IPS-18c (cell line): ENCODE data around the gene CST1.
"Not testable (repeated sequence)": the region's sequence is repeated elsewhere in the genome, so short reads cannot be mapped to it uniquely, and the experiment has no call there.

Source experiments
- H3K4me3 ChIP-seq: 2 replicates; pipeline ENCODE4 v1.7.0; 2013; ENCODE audit warnings: low read depth, mild to moderate bottlenecking, low read length, moderate library complexity; ENCODE audit not compliant: insufficient read depth
- H3K9me3 ChIP-seq: one replicate; pipeline ENCODE4 v1.6.1; 2013; ENCODE audit warnings: mild to moderate bottlenecking, low read length, moderate library complexity; ENCODE audit not compliant: control insufficient read depth, insufficient read depth

The CST1 gene

GRCh38 chr20:23764630-23765029, 13.9 kb upstream of the CST1 start:
- H3K9me3 ChIP-seq, H3K4me3 ChIP-seq: not testable (repeated sequence)

- H3K4me3 ChIP-seq = no peak overlapping the region
- H3K9me3 ChIP-seq = no peaks in the 10 kb centered on the region
Observed at GRCh38 chr20:23763345-23763744, 12.6 kb upstream of the CST1 start.

- no peak overlapping the region for H3K4me3 ChIP-seq
- no peaks in the 10 kb centered on the region for H3K9me3 ChIP-seq
Observed at GRCh38 chr20:23759306-23759940, 8.7 kb upstream of the CST1 start.

GRCh38 chr20:23756792-23757191, 6.1 kb upstream of the CST1 start:
- not testable (repeated sequence) for H3K4me3 ChIP-seq, H3K9me3 ChIP-seq

GRCh38 chr20:23755131-23755611, 4.4 kb upstream of the CST1 start:
- not testable (repeated sequence) for H3K9me3 ChIP-seq, H3K4me3 ChIP-seq

GRCh38 chr20:23754731-23755130, 4.0 kb upstream of the CST1 start:
- H3K9me3 ChIP-seq = no peaks in the 10 kb centered on the region

GRCh38 chr20:23753589-23753988, 2.9 kb upstream of the CST1 start:
- H3K9me3 ChIP-seq = no peaks in the 10 kb centered on the region
- H3K4me3 ChIP-seq = no peak overlapping the region

More at GRCh38 chr20:23754731-23755130, 4.0 kb upstream of the CST1 start:
- H3K4me3 ChIP-seq = no peak overlapping the region

- H3K9me3 ChIP-seq = no peaks in the 10 kb centered on the region
- no peak overlapping the region for H3K4me3 ChIP-seq
Observed at GRCh38 chr20:23753194-23753548, 2.4 kb upstream of the CST1 start.

GRCh38 chr20:23752481-23753193, 1.9 kb upstream of the CST1 start:
- H3K4me3 ChIP-seq = no peak overlapping the region

GRCh38 chr20:23752019-23752418, 1.3 kb upstream of the CST1 start:
- H3K4me3 ChIP-seq = no peak overlapping the region
- no peaks in the 10 kb centered on the region for H3K9me3 ChIP-seq

More at GRCh38 chr20:23752481-23753193, 1.9 kb upstream of the CST1 start:
- H3K9me3 ChIP-seq = no peaks in the 10 kb centered on the region

- Histone ChIP-seq H3K4me3 (no peak overlapping the region), H3K9me3 (no peaks in the 10 kb centered on the region)
Observed at GRCh38 chr20:23749746-23750145, 989 bp downstream of the CST1 start.

- not testable (repeated sequence) for H3K4me3 ChIP-seq, H3K9me3 ChIP-seq
Observed at GRCh38 chr20:23748975-23749374, 1.8 kb downstream of the CST1 start.

- not testable (repeated sequence) for H3K4me3 ChIP-seq
Observed at GRCh38 chr20:23747551-23747950, 3.2 kb downstream of the CST1 start.

GRCh38 chr20:23747092-23747491, 3.6 kb downstream of the CST1 start:
- H3K9me3 ChIP-seq, H3K4me3 ChIP-seq: not testable (repeated sequence)

More at GRCh38 chr20:23747551-23747950, 3.2 kb downstream of the CST1 start:
- H3K9me3 ChIP-seq = not testable (repeated sequence)

- Histone ChIP-seq H3K9me3 (no peaks in the 10 kb centered on the region), H3K4me3 (no peak overlapping the region)
Observed at GRCh38 chr20:23746321-23746720, 4.4 kb downstream of the CST1 start.

GRCh38 chr20:23745247-23745646, 5.5 kb downstream of the CST1 start:
- H3K4me3 ChIP-seq = no peak overlapping the region
- no peaks in the 10 kb centered on the region for H3K9me3 ChIP-seq

GRCh38 chr20:23744817-23745216, 5.9 kb downstream of the CST1 start:
- Histone ChIP-seq H3K4me3 (no peak overlapping the region), H3K9me3 (no peaks in the 10 kb centered on the region)

GRCh38 chr20:23735391-23735790, 15.3 kb downstream of the CST1 start:
- not testable (repeated sequence) for H3K9me3 ChIP-seq, H3K4me3 ChIP-seq

GRCh38 chr20:23734949-23735348, 15.8 kb downstream of the CST1 start:
- not testable (repeated sequence) for H3K4me3 ChIP-seq, H3K9me3 ChIP-seq
